Gastroesophageal sphincter (tissue), 3 donors: Measurements from ENCODE around the gene MARS1.

ENCODE experiments used
- EP300 ChIP-seq: sonication (generic); formaldehyde crosslinking; IDR thresholded peaks from one replicate; pipeline ENCODE4 v1.6.1; 2017; ENCODE audit warnings: antibody characterized with exemption, mild to moderate bottlenecking
- POLR2A ChIP-seq, 2 donors: fragments of 450-650 bp; IDR thresholded peaks; one replicate each; pipeline ENCODE4 v1.6.1; 2017; ENCODE audit warnings: antibody characterized with exemption in 2 of 2, mild to moderate bottlenecking in 2 of 2, moderate library complexity in 1 of 2
- POLR2AphosphoS5 ChIP-seq: sonication (generic); formaldehyde crosslinking; IDR thresholded peaks from one replicate; pipeline ENCODE4 v1.6.1; 2017; ENCODE audit warnings: antibody characterized with exemption
- TF ChIP-seq, protein P1 (sequence below), 4 experiments: fragments of 200-600 bp in 2 of 4; fragments of 450-650 bp in 2 of 4; sonication (generic) in 1 of 4; IDR thresholded peaks; one replicate each; pipeline ENCODE4 v1.5.1; 2017 to 2019; ENCODE audit warnings: antibody characterized with exemption in 4 of 4, mild to moderate bottlenecking in 2 of 4, moderate library complexity in 2 of 4

DNA sequence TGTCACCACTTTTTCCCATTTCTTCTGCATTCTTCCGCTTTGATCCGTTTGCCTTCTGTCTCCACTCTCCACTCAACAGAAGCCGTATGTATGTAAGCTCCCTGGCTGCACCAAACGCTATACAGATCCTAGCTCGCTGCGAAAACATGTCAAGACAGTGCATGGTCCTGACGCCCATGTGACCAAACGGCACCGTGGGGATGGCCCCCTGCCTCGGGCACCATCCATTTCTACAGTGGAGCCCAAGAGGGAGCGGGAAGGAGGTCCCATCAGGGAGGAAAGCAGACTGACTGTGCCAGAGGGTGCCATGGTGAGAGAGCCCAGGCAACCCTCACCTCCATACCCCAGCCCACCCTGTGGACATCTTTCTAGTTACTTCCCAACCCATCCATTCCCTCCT lies 20.0 kb upstream of the MARS1 start:
- TF ChIP-seq, protein P1, sequence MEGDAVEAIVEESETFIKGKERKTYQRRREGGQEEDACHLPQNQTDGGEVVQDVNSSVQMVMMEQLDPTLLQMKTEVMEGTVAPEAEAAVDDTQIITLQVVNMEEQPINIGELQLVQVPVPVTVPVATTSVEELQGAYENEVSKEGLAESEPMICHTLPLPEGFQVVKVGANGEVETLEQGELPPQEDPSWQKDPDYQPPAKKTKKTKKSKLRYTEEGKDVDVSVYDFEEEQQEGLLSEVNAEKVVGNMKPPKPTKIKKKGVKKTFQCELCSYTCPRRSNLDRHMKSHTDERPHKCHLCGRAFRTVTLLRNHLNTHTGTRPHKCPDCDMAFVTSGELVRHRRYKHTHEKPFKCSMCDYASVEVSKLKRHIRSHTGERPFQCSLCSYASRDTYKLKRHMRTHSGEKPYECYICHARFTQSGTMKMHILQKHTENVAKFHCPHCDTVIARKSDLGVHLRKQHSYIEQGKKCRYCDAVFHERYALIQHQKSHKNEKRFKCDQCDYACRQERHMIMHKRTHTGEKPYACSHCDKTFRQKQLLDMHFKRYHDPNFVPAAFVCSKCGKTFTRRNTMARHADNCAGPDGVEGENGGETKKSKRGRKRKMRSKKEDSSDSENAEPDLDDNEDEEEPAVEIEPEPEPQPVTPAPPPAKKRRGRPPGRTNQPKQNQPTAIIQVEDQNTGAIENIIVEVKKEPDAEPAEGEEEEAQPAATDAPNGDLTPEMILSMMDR (IDR thresholded peaks at IDR 0.05) = no peak
- TF ChIP-seq POLR2A (IDR thresholded peaks at IDR 0.05) (no peak), EP300 (no peak), POLR2AphosphoS5 (no peak)
